ENCODE measurements around the gene IQCH. TPM values are rescaled to one million over a fixed set of nuclear protein-coding genes. Genes with fewer than 3 reads are reported as not detected.

The IQCH gene
- total RNA-seq, 1 donor from 2014 or later, result 2.0 TPM

DNA sequence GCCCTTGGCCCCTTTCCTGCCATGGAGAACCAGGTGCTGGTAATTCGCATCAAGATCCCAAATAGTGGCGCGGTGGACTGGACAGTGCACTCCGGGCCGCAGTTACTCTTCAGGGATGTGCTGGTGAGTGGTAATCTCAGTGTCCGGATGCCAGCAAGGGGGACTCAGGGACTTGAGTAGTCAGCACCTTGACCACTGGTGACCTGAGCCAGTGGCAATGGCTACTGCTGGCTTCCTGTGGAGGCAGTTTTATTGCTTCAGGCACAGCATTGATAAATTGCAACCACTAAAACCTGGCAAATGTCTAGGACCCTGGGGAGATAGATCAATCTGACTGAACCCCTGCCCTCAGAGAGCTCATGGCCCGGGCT is 288.7 kb downstream of the IQCH start:
- Mint-ChIP-seq H3K36me3 (peaks cover 4% of the 10 kb centered on the region), H3K4me3 (peak overlapping the region; percentile 94), H3K4me1 (ENCODE audit: unreplicated experiment) (peaks cover 32% of the 10 kb centered on the region), H3K27ac (peak overlapping the region; percentile 73), H3K9me3 (no peaks in the 10 kb centered on the region), H3K27me3 (no peaks in the 10 kb centered on the region)
- no peak for DNase-seq (ENCODE audit: extremely low spot score, unreplicated experiment)
- TF ChIP-seq CTCF (conservative IDR thresholded peaks at IDR 0.05), result no peak

GRCh38 chr15:67544475-67544874 is 289.9 kb downstream of the IQCH start:
- H3K27me3 Mint-ChIP-seq, result no peaks in the 10 kb centered on the region
- no peak for DNase-seq (ENCODE audit: extremely low spot score, unreplicated experiment)
- H3K4me1 Mint-ChIP-seq (ENCODE audit: unreplicated experiment), result peaks cover 39% of the 10 kb centered on the region
- TF ChIP-seq CTCF (conservative IDR thresholded peaks at IDR 0.05), result no peak
- peaks cover 4% of the 10 kb centered on the region for H3K36me3 Mint-ChIP-seq
- H3K9me3 Mint-ChIP-seq, result no peaks in the 10 kb centered on the region
- peak overlapping the region; percentile 75 for H3K4me3 Mint-ChIP-seq
- H3K27ac Mint-ChIP-seq, result no peak overlapping the region

GRCh38 chr15:67545864-67546263 is 291.3 kb downstream of the IQCH start:
- Mint-ChIP-seq H3K27ac (no peak overlapping the region), H3K36me3 (peaks cover 8% of the 10 kb centered on the region), H3K9me3 (no peaks in the 10 kb centered on the region), H3K4me1 (ENCODE audit: unreplicated experiment) (peaks cover 50% of the 10 kb centered on the region), H3K27me3 (no peaks in the 10 kb centered on the region), H3K4me3 (no peak overlapping the region)
- TF ChIP-seq CTCF (conservative IDR thresholded peaks at IDR 0.05), result no peak
- no peak for DNase-seq (ENCODE audit: extremely low spot score, unreplicated experiment)

DNA sequence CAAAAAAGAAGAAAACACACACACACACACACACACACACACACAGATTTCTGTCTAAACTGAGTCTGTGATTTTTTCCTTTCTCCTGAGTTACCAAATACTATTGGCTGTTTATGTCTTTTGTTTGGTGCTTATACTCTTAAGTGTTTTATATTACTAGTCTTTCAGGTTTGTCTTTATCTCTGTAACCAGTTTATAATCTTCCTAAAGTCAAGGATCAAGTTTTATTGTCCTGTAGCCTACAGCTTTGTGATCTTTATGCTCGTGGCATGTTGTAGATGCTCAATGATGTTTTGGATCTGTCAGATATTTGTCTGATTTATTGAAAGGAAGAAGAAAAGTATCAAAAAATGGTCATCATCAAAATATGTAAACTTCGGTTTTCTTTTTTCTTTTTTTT is 292.5 kb downstream of the IQCH start:
- no peak for TF ChIP-seq CTCF (conservative IDR thresholded peaks at IDR 0.05)
- Mint-ChIP-seq H3K36me3 (peaks cover 8% of the 10 kb centered on the region), H3K4me3 (no peak overlapping the region), H3K9me3 (no peaks in the 10 kb centered on the region), H3K27ac (no peak overlapping the region), H3K27me3 (no peaks in the 10 kb centered on the region), H3K4me1 (ENCODE audit: unreplicated experiment) (peaks cover 46% of the 10 kb centered on the region)
- no peak for DNase-seq (ENCODE audit: extremely low spot score, unreplicated experiment)

GRCh38 chr15:67547836-67548235 is 293.2 kb downstream of the IQCH start:
- Mint-ChIP-seq H3K4me3 (no peak overlapping the region), H3K9me3 (no peaks in the 10 kb centered on the region), H3K36me3 (peaks cover 8% of the 10 kb centered on the region), H3K4me1 (ENCODE audit: unreplicated experiment) (peaks cover 44% of the 10 kb centered on the region), H3K27me3 (no peaks in the 10 kb centered on the region), H3K27ac (no peak overlapping the region)
- no peak for TF ChIP-seq CTCF (conservative IDR thresholded peaks at IDR 0.05)
- no peak for DNase-seq (ENCODE audit: extremely low spot score, unreplicated experiment)

GRCh38 chr15:67548236-67548852 is 293.8 kb downstream of the IQCH start:
- H3K4me1 Mint-ChIP-seq (ENCODE audit: unreplicated experiment), result peaks cover 44% of the 10 kb centered on the region
- DNase-seq (ENCODE audit: extremely low spot score, unreplicated experiment), result no peak
- H3K27ac Mint-ChIP-seq, result no peak overlapping the region
- H3K27me3 Mint-ChIP-seq, result no peaks in the 10 kb centered on the region
- peaks cover 8% of the 10 kb centered on the region for H3K36me3 Mint-ChIP-seq
- TF ChIP-seq CTCF (conservative IDR thresholded peaks at IDR 0.05), result no peak
- H3K4me3 Mint-ChIP-seq, result peak overlapping the region; percentile 14
- no peaks in the 10 kb centered on the region for H3K9me3 Mint-ChIP-seq
